Urinary bladder (tissue), 4 donors: ENCODE measurements around the gene TMOD1. TPM values are rescaled to one million over a fixed set of nuclear protein-coding genes. Genes with fewer than 3 reads are reported as not detected.

ENCODE experiments used
- DNase-seq: peaks from one replicate; pipeline ENCODE4 v3.0.0-alpha.2; 2015; ENCODE audit errors: extremely low spot score
- H3K27ac ChIP-seq: one replicate; pipeline ENCODE4 v1.5.1; 2013; ENCODE audit warnings: low read depth, mild to moderate bottlenecking, moderate library complexity
- H3K36me3 ChIP-seq: one replicate; pipeline ENCODE4 v1.6.1; 2013; ENCODE audit warnings: mild to moderate bottlenecking, moderate library complexity; ENCODE audit not compliant: insufficient read depth
- H3K4me1 ChIP-seq: one replicate; pipeline ENCODE4 v1.6.1; 2013; ENCODE audit warnings: mild to moderate bottlenecking, moderate library complexity; ENCODE audit not compliant: insufficient read depth
- H3K4me3 ChIP-seq: one replicate; pipeline ENCODE4 v1.5.1; 2013; ENCODE audit warnings: low read depth, low read length
- WGBS: extraction: QIAGEN DNeasy Blood & Tissue Kit; methylation state at CpG from one replicate; pipeline ENCODE4 v1.1.7; 2013; 5-methylcytosine and 5-hydroxymethylcytosine counted together
- polyA plus RNA-seq: library from polyadenylated mRNA; stranded (reverse); fragments of 200-250 nt; gene quantifications from one replicate; pipeline ENCODE4 v1.2.3, GENCODE V29; 2013
- total RNA-seq: library from RNA; depleted of rRNA; stranded (reverse); fragments of >200 nt; gene quantifications from one replicate; pipeline ENCODE4 v1.2.3, GENCODE V29; 2014
- donor health status: healthy with polysubstance abuse.
- donor health status: healthy.

TMOD1 gene
- total and polyA plus RNA-seq, 2 donors = 9.3 to 36.6 TPM

DNA sequence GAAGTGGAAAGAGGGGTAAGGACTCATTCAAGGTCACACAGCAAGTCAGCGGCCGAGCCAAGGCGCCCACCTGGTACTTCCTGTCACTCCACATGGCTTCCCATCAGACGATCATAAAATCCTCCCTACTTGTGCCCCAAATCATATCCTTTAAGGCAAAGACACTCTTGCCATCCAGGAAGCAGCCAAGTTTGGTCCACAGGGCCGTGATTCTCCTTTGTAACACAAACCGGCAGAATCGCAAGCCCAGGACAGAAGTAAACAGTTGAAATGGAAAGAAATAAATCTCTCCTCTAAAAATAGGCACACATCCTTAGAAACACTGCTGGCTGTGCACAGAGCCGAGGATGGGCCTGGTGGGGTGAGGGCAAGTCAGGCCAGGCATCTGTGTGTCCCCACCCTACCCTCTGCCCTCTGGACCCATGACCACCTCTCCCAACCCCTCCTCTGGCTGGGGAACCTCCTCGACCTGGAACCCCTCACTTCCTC is 30.5 kb downstream of the TMOD1 start:
- Histone ChIP-seq H3K4me3 (no peak overlapping the region), H3K27ac (no peak overlapping the region), H3K4me1 (peaks cover 4% of the 10 kb centered on the region), H3K36me3 (no peaks in the 10 kb centered on the region)
- WGBS = 29% methylated on average over 9 of the region's 9 CpGs
- no peak for DNase-seq

DNA sequence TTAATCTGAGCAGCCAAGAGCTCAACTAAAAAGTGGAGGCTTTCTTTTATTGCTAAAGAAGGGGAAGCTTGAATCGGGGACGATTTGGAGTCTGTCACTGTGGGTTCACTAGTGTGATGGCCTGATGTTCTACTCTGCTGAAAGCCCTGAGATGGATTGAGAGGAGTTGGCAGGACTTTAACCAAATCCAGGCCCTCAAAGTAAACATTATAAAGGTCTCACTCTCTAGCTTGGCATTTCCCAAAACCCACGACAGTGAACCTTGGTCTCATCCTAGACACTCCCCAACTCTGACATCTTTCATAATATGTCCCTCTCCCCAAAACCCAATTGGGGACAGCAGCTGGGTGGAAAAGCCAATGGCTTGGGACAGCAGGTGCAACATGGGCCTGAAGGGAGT is 32.7 kb downstream of the TMOD1 start:
- H3K27ac ChIP-seq = no peak overlapping the region
- 90% methylated on average over 3 of the region's 3 CpGs for WGBS
- H3K4me3 ChIP-seq = no peak overlapping the region
- no peaks in the 10 kb centered on the region for H3K4me1 ChIP-seq
- no peak for DNase-seq
- H3K36me3 ChIP-seq = no peaks in the 10 kb centered on the region

DNA sequence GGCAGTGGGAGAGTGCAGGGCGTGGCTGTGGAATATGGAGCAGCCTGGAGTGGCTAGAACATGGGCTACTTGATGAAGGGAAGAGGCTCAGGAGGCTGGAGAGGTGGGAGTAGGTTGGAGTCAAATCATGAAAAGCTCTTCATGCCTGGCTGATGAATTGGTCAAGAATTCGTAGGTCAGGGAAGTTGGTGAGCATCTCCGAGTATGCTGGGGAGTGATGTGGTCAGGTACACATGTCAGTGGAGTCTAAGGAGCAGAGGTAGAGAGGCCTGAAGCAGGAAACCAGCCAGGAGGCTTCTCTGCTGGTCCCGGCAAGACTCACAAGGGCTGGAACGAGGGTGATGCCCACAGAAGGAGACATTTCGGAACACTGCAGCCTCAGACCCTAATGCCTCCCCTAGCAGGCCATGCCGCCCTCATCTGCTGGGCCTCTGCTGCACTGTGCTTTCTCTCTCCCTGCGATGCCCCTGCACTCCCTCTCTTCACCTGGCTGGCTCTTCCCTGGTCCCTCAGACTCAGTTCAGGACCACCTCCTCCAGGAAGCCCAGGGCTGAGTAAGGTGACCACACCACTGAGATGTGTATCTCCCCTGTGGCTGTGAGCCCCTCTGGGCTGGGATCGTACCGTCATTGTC is 33.6 kb downstream of the TMOD1 start:
- WGBS = 95% methylated on average over 10 of the region's 10 CpGs
- Histone ChIP-seq H3K27ac (no peak overlapping the region), H3K4me1 (no peaks in the 10 kb centered on the region), H3K36me3 (no peaks in the 10 kb centered on the region), H3K4me3 (no peak overlapping the region)
- DNase-seq = no peak

- H3K4me1 ChIP-seq = no peaks in the 10 kb centered on the region
- WGBS = 74% methylated on average over 5 of the region's 5 CpGs
- H3K36me3 ChIP-seq = no peaks in the 10 kb centered on the region
- no peak overlapping the region for H3K4me3 ChIP-seq
- DNase-seq = no peak
- H3K27ac ChIP-seq = no peak overlapping the region
Observed at GRCh38 chr9:97535771-97536170, 34.3 kb downstream of the TMOD1 start.

DNA sequence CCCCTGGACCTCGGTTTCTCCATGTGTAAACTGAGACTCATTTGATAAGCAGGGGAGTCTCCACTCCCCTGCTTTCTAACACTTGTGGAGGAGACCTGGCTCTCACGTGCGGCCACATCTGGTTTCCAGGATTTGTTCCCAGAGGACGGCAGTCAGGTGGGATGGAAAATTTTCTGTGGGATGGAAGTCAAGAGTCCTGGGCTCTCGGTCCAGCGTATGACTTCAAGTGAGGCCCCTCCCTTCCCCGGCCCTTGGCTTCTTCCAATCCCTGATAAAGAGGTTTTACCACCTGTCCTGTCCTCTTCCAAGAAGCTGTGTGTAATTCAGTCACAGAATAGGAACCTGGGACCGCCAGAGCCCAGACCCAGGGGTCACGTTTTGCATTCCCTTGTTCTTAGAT is 35.0 kb downstream of the TMOD1 start:
- WGBS = 77% methylated on average over 9 of the region's 9 CpGs
- no peaks in the 10 kb centered on the region for H3K4me1 ChIP-seq

DNA sequence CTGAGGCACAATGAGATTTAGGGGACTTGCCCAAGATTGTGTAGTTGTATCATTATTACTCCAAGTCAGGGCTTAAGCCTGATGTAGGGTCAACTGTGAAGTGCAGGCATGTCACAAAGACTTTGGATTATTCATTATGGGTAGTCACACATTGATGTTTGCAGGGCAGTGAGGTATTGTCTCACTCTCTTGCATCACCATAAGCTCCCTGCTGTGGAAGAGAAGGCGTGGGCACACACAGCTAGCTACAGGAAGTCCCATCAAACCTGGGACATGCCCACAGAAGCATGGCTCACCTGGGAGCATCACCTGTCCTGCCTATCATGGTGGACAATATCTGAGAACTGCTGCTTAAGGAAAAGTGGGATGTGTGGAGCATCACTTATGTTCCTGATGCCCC is 42.1 kb downstream of the TMOD1 start:
- no peak overlapping the region for H3K27ac ChIP-seq
- DNase-seq = no peak
- 91% methylated on average over 1 of the region's 1 CpG for WGBS
- H3K4me1 ChIP-seq = no peaks in the 10 kb centered on the region
- H3K4me3 ChIP-seq = no peak overlapping the region
- no peaks in the 10 kb centered on the region for H3K36me3 ChIP-seq

More for the DNA sequence above, 35.0 kb downstream of the TMOD1 start:
- no peak for DNase-seq
- Histone ChIP-seq H3K36me3 (no peaks in the 10 kb centered on the region), H3K27ac (no peak overlapping the region), H3K4me3 (no peak overlapping the region)

DNA sequence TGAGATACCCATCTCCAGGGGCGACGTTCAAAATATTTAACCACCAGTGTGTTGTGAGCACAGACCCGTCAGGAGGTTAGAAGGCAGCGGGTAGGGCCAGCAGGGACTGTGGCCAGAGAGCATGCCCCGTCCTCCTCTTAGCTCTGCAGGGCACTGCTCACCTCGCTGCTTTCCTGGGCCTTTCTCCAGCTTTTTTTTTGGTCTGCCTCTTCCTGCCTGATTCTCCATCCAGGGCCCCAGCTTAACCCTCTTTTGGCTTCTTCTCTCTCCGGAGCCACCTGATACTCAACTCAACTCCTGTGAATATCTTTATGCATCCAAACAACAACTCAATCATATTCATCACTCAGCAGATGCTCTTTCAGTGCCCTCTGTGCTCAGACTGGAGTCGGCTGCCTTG is 44.0 kb downstream of the TMOD1 start:
- H3K4me1 ChIP-seq = no peaks in the 10 kb centered on the region
- DNase-seq = no peak
- H3K36me3 ChIP-seq = no peaks in the 10 kb centered on the region
- no peak overlapping the region for H3K4me3 ChIP-seq
- no peak overlapping the region for H3K27ac ChIP-seq
- WGBS = 55% methylated on average over 8 of the region's 8 CpGs

DNA sequence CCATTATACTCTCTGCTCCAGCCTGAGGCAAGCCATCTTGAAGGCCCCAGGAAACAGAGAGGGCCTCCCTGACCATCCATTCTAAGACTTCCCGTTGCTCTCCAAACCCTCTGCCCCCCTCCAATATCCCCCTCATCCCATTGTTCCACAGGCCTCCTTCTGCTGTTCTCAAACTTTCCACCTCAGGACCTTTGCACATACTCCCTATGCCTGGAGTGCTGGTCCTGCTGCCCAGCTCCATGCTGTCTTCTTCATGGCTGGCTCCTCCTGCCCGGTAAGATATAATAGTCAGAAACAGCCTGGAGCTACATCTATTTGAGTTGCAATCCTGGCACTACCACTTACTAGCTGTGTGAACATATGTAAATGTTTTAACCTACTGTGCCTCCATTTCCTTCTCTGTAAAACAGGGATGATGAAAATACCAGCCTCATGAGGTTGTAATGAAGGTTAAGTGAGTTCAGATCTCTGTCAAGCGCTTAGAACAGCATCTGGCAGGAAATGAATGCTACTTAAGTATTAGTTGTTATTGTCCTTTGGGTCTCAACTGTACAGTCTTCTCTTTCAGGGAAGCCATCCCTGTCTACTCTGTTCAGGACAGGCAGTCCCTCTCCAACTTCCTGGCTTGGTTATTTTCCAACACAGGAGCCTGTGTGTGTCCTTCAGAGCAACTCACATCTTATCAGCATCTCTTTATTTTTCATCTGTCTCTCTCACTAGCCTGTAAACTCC is 45.8 kb downstream of the TMOD1 start:
- no peak overlapping the region for H3K4me3 ChIP-seq
- no peaks in the 10 kb centered on the region for H3K4me1 ChIP-seq
- no peak for DNase-seq
- no peaks in the 10 kb centered on the region for H3K36me3 ChIP-seq
- H3K27ac ChIP-seq = no peak overlapping the region
- WGBS = 87% methylated on average over 3 of the region's 3 CpGs

DNA sequence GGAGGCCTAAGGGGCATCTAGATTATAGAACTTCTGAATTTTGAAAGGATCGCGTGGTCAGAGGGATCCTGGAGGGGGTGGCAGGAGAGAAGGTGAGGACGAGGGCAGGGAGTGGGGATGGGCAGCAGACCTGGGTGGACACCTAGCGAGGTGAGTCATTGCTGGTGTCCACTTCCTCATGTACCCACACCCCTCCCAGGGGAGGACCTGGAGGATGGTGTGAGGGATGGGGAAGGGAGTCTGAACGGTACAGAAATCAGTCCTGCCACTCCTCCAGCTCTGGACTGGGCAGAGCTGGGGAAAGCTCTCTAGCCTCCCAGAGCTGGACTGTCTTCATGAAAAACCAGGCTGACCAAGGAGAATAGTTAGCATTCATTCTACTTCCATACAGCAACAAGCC is 46.9 kb downstream of the TMOD1 start:
- DNase-seq = no peak
- H3K27ac ChIP-seq = no peak overlapping the region
- peaks cover 2% of the 10 kb centered on the region for H3K36me3 ChIP-seq
- H3K4me1 ChIP-seq = no peaks in the 10 kb centered on the region
- 84% methylated on average over 5 of the region's 5 CpGs for WGBS
- H3K4me3 ChIP-seq = no peak overlapping the region

- H3K27ac ChIP-seq = no peak overlapping the region
- no peaks in the 10 kb centered on the region for H3K4me1 ChIP-seq
- no peak overlapping the region for H3K4me3 ChIP-seq
- no peak for DNase-seq
- peaks cover 2% of the 10 kb centered on the region for H3K36me3 ChIP-seq
- WGBS = 69% methylated on average over 3 of the region's 3 CpGs
Observed at GRCh38 chr9:97548819-97549540, 47.5 kb downstream of the TMOD1 start.

GRCh38 chr9:97550386-97550785 is 48.9 kb downstream of the TMOD1 start:
- Histone ChIP-seq H3K36me3 (peaks cover 2% of the 10 kb centered on the region), H3K4me3 (no peak overlapping the region), H3K27ac (no peak overlapping the region), H3K4me1 (no peaks in the 10 kb centered on the region)
- 95% methylated on average over 1 of the region's 1 CpG for WGBS
- no peak for DNase-seq

GRCh38 chr9:97551308-97551707 is 49.8 kb downstream of the TMOD1 start:
- 95% methylated on average over 5 of the region's 5 CpGs for WGBS
- DNase-seq = no peak
- Histone ChIP-seq H3K36me3 (peaks cover 2% of the 10 kb centered on the region), H3K27ac (no peak overlapping the region), H3K4me3 (no peak overlapping the region), H3K4me1 (no peaks in the 10 kb centered on the region)

GRCh38 chr9:97553141-97553540 is 51.7 kb downstream of the TMOD1 start:
- 91% methylated on average over 6 of the region's 6 CpGs for WGBS
- no peak overlapping the region for H3K4me3 ChIP-seq
- no peaks in the 10 kb centered on the region for H3K4me1 ChIP-seq
- no peak overlapping the region for H3K27ac ChIP-seq
- DNase-seq = no peak
- H3K36me3 ChIP-seq = peaks cover 2% of the 10 kb centered on the region

DNA sequence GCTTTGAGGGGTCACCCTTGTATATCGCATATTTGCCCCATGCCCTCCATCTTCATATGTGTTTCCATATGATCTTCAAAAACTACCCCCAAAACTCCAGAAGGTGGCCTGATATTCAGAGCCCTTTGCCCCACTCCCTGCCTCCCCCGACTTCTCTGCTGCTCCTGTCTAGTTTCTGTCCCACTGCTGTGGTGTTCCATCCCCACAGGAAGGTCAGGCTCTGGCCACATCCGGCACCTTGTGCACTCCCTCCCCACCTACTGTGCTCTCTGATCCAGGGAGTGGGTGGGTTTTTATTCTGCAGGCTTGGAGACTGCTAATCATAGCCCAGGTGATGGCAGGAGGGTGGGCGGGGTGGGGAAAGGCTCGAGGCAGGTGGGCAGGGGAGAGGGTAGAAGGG is 52.4 kb downstream of the TMOD1 start:
- Histone ChIP-seq H3K4me3 (no peak overlapping the region), H3K27ac (no peak overlapping the region), H3K4me1 (no peaks in the 10 kb centered on the region), H3K36me3 (peaks cover 2% of the 10 kb centered on the region)
- 85% methylated on average over 5 of the region's 5 CpGs for WGBS
- DNase-seq = no peak
